Liver (tissue), 3 donors: ENCODE data around the gene MRPS16.

ENCODE experiments used
- JUND ChIP-seq, 2 donors: IDR thresholded peaks; 2 replicates each; pipeline ENCODE4 v1.6.1; 2016; ENCODE audit warnings: antibody characterized with exemption in 2 of 2
- RAD21 ChIP-seq, 2 donors: IDR thresholded peaks; 2 replicates each; pipeline ENCODE4 v1.6.1; 2016; ENCODE audit warnings: antibody characterized with exemption in 2 of 2, mild to moderate bottlenecking in 2 of 2
- TAF1 ChIP-seq: conservative IDR thresholded peaks from 2 replicates; pipeline ENCODE4 v1.6.1; 2016; ENCODE audit warnings: antibody characterized with exemption, mild to moderate bottlenecking
- YY1 ChIP-seq: IDR thresholded peaks from 2 replicates; pipeline ENCODE4 v1.6.1; 2016; ENCODE audit warnings: antibody characterized with exemption, mild to moderate bottlenecking
- TF ChIP-seq, protein P1 (sequence below): fragments of 150-350 bp; IDR thresholded peaks from 2 replicates; pipeline ENCODE4 v1.5.1; 2017; ENCODE audit warnings: improper control_type of control experiment, low read depth, low read length; ENCODE audit not compliant: missing input control
- TF ChIP-seq, protein P2 (sequence below): IDR thresholded peaks from 2 replicates; pipeline ENCODE4 v1.6.1; 2016; ENCODE audit warnings: antibody characterized with exemption
- donor health status: healthy.
- donor health status: healthy.

DNA sequence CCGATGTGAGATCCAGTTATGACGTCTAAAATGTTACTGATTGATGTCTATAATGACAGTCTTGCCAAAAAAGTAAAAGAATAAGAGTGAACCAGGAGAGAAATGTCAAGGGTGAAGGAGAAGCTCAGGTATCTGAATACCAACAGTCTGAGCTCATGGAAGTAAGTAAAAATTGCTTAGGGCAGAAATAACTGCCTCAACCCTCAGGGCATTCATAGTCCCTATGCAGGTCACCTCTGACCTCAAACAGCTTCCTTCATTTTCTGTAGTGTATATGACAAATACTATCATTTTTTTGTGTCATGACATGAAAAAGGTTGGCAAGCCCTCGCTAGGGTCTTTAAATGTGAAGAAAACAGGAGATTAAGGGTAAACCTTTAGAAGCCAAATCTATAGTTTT, 41.0 kb upstream of the MRPS16 start:
- TF ChIP-seq, protein P1, sequence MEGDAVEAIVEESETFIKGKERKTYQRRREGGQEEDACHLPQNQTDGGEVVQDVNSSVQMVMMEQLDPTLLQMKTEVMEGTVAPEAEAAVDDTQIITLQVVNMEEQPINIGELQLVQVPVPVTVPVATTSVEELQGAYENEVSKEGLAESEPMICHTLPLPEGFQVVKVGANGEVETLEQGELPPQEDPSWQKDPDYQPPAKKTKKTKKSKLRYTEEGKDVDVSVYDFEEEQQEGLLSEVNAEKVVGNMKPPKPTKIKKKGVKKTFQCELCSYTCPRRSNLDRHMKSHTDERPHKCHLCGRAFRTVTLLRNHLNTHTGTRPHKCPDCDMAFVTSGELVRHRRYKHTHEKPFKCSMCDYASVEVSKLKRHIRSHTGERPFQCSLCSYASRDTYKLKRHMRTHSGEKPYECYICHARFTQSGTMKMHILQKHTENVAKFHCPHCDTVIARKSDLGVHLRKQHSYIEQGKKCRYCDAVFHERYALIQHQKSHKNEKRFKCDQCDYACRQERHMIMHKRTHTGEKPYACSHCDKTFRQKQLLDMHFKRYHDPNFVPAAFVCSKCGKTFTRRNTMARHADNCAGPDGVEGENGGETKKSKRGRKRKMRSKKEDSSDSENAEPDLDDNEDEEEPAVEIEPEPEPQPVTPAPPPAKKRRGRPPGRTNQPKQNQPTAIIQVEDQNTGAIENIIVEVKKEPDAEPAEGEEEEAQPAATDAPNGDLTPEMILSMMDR: no peak
- TF ChIP-seq TAF1: no peak
- TF ChIP-seq RAD21 (IDR thresholded peaks at IDR 0.05): no peak
- TF ChIP-seq JUND (IDR thresholded peaks at IDR 0.05): no peak
- TF ChIP-seq YY1: no peak
- TF ChIP-seq, protein P2, sequence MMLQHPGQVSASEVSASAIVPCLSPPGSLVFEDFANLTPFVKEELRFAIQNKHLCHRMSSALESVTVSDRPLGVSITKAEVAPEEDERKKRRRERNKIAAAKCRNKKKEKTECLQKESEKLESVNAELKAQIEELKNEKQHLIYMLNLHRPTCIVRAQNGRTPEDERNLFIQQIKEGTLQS: no peak
